ENCODE data around the gene ZNF516. TPM values are rescaled to one million over a fixed set of nuclear protein-coding genes. Genes with fewer than 3 reads are reported as not detected.
A peak's percentile ranks its signal among the peaks of the same experiment; 100 is the strongest.

The ZNF516 gene
- polyA plus RNA-seq, 3 donors = 5.0 to 41.9 (median 8.6) TPM

- intact Hi-C loops (cut with micrococcal nuclease) = loop anchor here in 1 of 2 donors (10.0 kb wide), 1 partner anchor 1693 kb away; no protein-coding TSS in a partner anchor
- Mint-ChIP-seq H3K36me3 (no peaks in the 10 kb centered on the region), H3K4me1 (peaks cover 6% of the 10 kb centered on the region), H3K4me3 (no peak overlapping the region), H3K9me3 (no peaks in the 10 kb centered on the region), H3K27me3 (ENCODE audit: low read depth in 3 of 3) (peaks cover 0 to 3% (median 2%) of the 10 kb centered on the region in 3 donors), H3K27ac (peak overlapping the region in 1 of 7 donors; percentile 51)
- H3K4me1 ChIP-seq (ENCODE audit: control insufficient read depth in 1 of 2, insufficient read depth in 2 of 2, low read length in 2 of 2) = no peaks in the 10 kb centered on the region
- 98% methylated on average over 5 of the region's 7 CpGs for whole genome bisulfite sequencing (ENCODE audit: insufficient coverage)
- H3K4me2 ChIP-seq (replicated peaks; ENCODE audit: extremely low read depth, low read length, poor library complexity, severe bottlenecking) = no peak overlapping the region
- H3K36me3 ChIP-seq (replicated peaks in 1 of 2; ENCODE audit: control insufficient read depth in 1 of 2, insufficient read depth in 2 of 2, low read length in 2 of 2) = no peaks in the 10 kb centered on the region
- no peaks in the 10 kb centered on the region for H3K9me3 ChIP-seq (replicated peaks in 1 of 2; ENCODE audit: control insufficient read depth in 1 of 2, insufficient read depth in 1 of 2, low read length in 2 of 2)
- H3K27ac ChIP-seq (ENCODE audit: low read depth in 1 of 2, low read length in 2 of 2) = no peak overlapping the region
- H3K27me3 ChIP-seq (ENCODE audit: control insufficient read depth in 2 of 2, insufficient read depth in 2 of 2, low read length in 2 of 2) = no peaks in the 10 kb centered on the region
- no peak overlapping the region for H3K4me3 ChIP-seq (replicated peaks in 1 of 3; ENCODE audit: low read depth in 2 of 3, low read length in 3 of 3)
- TF ChIP-seq, protein P1, sequence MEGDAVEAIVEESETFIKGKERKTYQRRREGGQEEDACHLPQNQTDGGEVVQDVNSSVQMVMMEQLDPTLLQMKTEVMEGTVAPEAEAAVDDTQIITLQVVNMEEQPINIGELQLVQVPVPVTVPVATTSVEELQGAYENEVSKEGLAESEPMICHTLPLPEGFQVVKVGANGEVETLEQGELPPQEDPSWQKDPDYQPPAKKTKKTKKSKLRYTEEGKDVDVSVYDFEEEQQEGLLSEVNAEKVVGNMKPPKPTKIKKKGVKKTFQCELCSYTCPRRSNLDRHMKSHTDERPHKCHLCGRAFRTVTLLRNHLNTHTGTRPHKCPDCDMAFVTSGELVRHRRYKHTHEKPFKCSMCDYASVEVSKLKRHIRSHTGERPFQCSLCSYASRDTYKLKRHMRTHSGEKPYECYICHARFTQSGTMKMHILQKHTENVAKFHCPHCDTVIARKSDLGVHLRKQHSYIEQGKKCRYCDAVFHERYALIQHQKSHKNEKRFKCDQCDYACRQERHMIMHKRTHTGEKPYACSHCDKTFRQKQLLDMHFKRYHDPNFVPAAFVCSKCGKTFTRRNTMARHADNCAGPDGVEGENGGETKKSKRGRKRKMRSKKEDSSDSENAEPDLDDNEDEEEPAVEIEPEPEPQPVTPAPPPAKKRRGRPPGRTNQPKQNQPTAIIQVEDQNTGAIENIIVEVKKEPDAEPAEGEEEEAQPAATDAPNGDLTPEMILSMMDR (IDR thresholded peaks at IDR 0.05) = no peak
- peaks cover 5% of the 10 kb centered on the region for H4K20me1 ChIP-seq (ENCODE audit: insufficient read depth, low read length)
- DNase-seq = no peak
- no peaks in the 10 kb centered on the region for H3K79me2 ChIP-seq (ENCODE audit: insufficient read depth, low read length)
- no peak overlapping the region for H2AFZ ChIP-seq (ENCODE audit: insufficient read depth, low read depth, low read length, poor library complexity, severe bottlenecking)
- no peak overlapping the region for H3K9ac ChIP-seq (ENCODE audit: insufficient read depth, low read length, poor library complexity, severe bottlenecking)
Measured at GRCh38 chr18:76347341-76347740, 147.7 kb downstream of the ZNF516 start.

- Histone ChIP-seq H3K9me3 (replicated peaks in 1 of 2; ENCODE audit: control insufficient read depth in 1 of 2, insufficient read depth in 1 of 2, low read length in 2 of 2) (no peaks in the 10 kb centered on the region), H3K79me2 (ENCODE audit: insufficient read depth, low read length) (no peaks in the 10 kb centered on the region), H3K4me3 (replicated peaks in 1 of 3; ENCODE audit: low read depth in 2 of 3, low read length in 3 of 3) (no peak overlapping the region), H3K27ac (ENCODE audit: low read depth in 1 of 2, low read length in 2 of 2) (no peak overlapping the region), H3K4me2 (replicated peaks; ENCODE audit: extremely low read depth, low read length, poor library complexity, severe bottlenecking) (no peak overlapping the region), H2AFZ (ENCODE audit: insufficient read depth, low read depth, low read length, poor library complexity, severe bottlenecking) (no peak overlapping the region), H3K27me3 (ENCODE audit: control insufficient read depth in 2 of 2, insufficient read depth in 2 of 2, low read length in 2 of 2) (no peaks in the 10 kb centered on the region), H3K4me1 (ENCODE audit: control insufficient read depth in 1 of 2, insufficient read depth in 2 of 2, low read length in 2 of 2) (no peaks in the 10 kb centered on the region), H3K36me3 (replicated peaks in 1 of 2; ENCODE audit: control insufficient read depth in 1 of 2, insufficient read depth in 2 of 2, low read length in 2 of 2) (no peaks in the 10 kb centered on the region), H3K9ac (ENCODE audit: insufficient read depth, low read length, poor library complexity, severe bottlenecking) (no peak overlapping the region), H4K20me1 (ENCODE audit: insufficient read depth, low read length) (peaks cover 1% of the 10 kb centered on the region)
- no peak overlapping the region for H3K27ac Mint-ChIP-seq
- intact Hi-C loops (cut with micrococcal nuclease) = loop anchor here in 1 of 2 donors (10.0 kb wide), 1 partner anchor 1692 kb away; no protein-coding TSS in a partner anchor
- H3K36me3 Mint-ChIP-seq = no peaks in the 10 kb centered on the region
- peaks cover 6% of the 10 kb centered on the region for H3K4me1 Mint-ChIP-seq
- no peaks in the 10 kb centered on the region for H3K9me3 Mint-ChIP-seq
- DNase-seq = no peak
- 96% methylated on average over 29 of the region's 29 CpGs for WGBS (ENCODE audit: insufficient coverage)
- peaks cover 0 to 3% (median 2%) of the 10 kb centered on the region in 3 donors for H3K27me3 Mint-ChIP-seq (ENCODE audit: low read depth in 3 of 3)
- H3K4me3 Mint-ChIP-seq = no peak overlapping the region
- TF ChIP-seq, protein P1 (IDR thresholded peaks at IDR 0.05) = no peak
Measured at GRCh38 chr18:76346490-76347130, 148.4 kb downstream of the ZNF516 start.
